KOPT-K1 (cell line): ENCODE results near the gene RERE.

ENCODE experiments used
- H3K27ac ChIP-seq: fragments of 200-600 bp; sonication (generic); 2 replicates; pipeline ENCODE4 v1.5.1; 2016; ENCODE audit warnings: antibody characterized with exemption, mild to moderate bottlenecking, low read depth, low read length; ENCODE audit not compliant: poor library complexity, severe bottlenecking
- H3K36me3 ChIP-seq: fragments of 200-600 bp; sonication (generic); 2 replicates; pipeline ENCODE4 v1.5.1; 2017; ENCODE audit warnings: antibody characterized with exemption, mild to moderate bottlenecking, low read length, moderate library complexity; ENCODE audit not compliant: insufficient read depth
- H3K9me3 ChIP-seq: fragments of 200-600 bp; sonication (generic); 2 replicates; pipeline ENCODE4 v1.5.1; 2017; ENCODE audit warnings: antibody characterized with exemption, low read length, mild to moderate bottlenecking; ENCODE audit not compliant: insufficient read depth, poor library complexity, severe bottlenecking

RERE gene

DNA sequence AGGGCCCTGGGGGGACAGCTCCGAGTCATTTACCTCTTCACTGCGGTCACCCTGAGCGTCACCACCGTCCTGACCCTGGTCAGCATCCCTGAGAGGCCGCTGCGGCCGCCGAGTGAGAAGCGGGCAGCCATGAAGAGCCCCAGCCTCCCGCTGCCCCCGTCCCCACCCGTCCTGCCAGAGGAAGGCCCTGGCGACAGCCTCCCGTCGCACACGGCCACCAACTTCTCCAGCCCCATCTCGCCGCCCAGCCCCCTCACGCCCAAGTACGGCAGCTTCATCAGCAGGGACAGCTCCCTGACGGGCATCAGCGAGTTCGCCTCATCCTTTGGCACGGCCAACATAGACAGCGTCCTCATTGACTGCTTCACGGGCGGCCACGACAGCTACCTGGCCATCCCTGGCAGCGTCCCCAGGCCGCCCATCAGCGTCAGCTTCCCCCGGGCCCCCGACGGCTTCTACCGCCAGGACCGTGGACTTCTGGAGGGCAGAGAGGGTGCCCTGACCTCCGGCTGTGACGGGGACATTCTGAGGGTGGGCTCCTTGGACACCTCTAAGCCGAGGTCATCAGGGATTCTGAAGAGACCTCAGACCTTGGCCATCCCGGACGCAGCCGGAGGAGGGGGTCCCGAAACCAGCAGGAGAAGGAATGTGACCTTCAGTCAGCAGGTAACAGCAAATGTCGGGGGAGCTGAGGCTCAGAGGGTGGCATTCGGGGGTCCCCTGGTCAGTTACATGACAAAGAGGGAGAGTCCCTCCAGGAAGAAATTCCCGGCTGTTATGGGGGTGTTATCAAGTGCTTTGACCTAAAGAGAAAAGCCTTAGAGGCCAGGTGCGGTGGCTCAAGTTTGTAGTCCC lies 486.9 kb downstream of the RERE start:
- no peaks in the 10 kb centered on the region for H3K9me3 ChIP-seq
- H3K27ac ChIP-seq: no peak overlapping the region
- H3K36me3 ChIP-seq: no peaks in the 10 kb centered on the region

DNA sequence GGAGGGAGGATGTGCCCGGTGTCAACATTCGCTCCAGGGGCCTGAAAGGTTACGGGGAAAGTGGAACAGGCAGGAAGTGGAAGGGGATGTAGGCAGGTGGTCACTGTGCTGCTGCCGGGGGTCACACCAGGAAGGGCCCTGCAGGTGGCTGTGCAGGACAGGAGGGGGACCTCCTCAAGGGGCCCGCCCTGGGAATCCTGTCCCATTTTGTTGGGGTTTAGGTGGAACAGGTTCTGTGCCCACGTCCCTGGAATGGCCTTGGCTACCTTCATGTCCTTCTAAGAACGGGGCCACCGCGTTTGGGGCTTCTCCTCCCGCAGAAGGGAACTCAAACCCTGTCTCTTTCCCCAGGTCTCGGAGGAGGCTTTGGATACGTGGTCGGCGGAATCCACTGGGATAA lies 487.6 kb downstream of the RERE start:
- H3K9me3 ChIP-seq: no peaks in the 10 kb centered on the region
- H3K27ac ChIP-seq: no peak overlapping the region
- H3K36me3 ChIP-seq: no peaks in the 10 kb centered on the region

DNA sequence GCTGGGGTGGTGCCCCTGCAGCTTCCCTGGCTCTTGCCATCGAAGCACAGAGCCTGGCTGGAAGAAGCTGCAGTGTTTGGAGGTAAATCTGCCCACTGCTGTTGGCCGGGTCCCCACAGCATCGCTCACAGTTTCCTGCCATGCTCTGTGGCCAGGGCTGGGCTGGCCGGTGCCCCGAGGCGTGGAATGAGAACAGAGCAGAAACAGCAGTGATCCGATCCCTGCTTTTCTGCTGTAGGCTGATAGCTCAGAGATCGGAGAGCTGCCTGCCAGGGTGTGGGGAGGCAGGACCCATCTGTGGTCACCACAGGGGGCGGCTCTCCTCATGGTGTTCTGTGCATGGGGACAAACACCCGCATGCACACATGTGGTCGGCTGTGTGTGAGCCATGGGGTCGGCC lies 488.0 kb downstream of the RERE start:
- Histone ChIP-seq H3K27ac (no peak overlapping the region), H3K9me3 (no peaks in the 10 kb centered on the region), H3K36me3 (no peaks in the 10 kb centered on the region)

DNA sequence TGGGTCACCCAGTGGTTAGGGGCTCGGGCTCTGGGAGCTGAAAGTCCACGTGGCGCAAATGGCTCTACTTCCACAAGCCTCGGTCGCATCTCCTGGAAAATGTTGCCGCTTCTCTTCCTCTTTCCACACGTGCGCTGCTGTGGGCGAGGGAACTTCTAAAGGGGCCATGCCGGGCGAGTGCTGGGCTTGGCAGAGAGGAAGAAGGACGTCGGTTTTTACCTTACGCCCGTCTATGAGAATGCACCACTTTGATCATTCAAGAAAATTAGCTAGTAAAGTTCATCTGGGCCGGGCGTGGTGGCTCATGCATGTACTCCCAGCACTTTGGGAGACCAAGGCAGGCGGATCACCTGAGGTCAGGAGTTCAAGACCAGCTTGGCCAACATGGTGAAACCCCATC lies 489.2 kb downstream of the RERE start:
- no peaks in the 10 kb centered on the region for H3K9me3 ChIP-seq
- H3K27ac ChIP-seq: no peak overlapping the region
- H3K36me3 ChIP-seq: no peaks in the 10 kb centered on the region

DNA sequence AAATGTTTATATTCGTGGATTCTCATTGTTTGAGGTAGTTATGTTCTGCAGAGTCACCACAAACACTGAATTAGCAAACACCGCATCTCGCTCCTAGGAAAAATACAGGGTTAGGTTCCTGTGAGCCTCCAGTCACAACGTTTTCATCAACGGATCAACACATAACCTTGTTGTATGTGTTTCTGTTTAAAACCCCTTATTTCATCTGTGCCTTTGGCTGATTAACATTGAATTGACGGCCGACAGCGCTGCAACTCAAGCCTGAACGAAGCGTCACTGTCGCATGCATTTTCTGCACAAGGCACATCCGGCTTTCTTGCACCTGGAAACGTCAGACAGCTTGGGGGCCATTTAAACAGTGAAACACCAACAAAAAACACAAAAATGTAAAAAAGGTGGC lies 491.2 kb downstream of the RERE start:
- Histone ChIP-seq H3K27ac (no peak overlapping the region), H3K9me3 (no peaks in the 10 kb centered on the region), H3K36me3 (no peaks in the 10 kb centered on the region)

DNA sequence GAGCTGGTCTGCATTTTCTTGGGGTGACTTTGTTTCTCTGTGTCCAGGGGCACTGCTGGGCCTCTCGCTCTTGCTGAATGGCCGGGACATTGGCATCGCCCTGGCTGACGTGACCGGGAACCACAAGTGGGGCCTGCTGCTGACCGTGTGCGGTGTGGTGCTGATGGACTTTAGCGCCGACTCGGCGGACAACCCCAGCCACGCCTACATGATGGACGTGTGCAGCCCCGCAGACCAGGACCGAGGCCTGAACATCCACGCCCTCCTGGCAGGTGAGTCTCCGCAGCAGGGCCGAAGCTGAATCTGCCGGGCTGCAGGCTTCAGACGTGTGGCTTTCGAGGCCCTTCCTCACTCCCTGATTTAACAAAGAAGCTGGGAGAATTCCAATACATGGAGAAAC lies 491.7 kb downstream of the RERE start:
- Histone ChIP-seq H3K9me3 (no peaks in the 10 kb centered on the region), H3K27ac (no peak overlapping the region), H3K36me3 (no peaks in the 10 kb centered on the region)

DNA sequence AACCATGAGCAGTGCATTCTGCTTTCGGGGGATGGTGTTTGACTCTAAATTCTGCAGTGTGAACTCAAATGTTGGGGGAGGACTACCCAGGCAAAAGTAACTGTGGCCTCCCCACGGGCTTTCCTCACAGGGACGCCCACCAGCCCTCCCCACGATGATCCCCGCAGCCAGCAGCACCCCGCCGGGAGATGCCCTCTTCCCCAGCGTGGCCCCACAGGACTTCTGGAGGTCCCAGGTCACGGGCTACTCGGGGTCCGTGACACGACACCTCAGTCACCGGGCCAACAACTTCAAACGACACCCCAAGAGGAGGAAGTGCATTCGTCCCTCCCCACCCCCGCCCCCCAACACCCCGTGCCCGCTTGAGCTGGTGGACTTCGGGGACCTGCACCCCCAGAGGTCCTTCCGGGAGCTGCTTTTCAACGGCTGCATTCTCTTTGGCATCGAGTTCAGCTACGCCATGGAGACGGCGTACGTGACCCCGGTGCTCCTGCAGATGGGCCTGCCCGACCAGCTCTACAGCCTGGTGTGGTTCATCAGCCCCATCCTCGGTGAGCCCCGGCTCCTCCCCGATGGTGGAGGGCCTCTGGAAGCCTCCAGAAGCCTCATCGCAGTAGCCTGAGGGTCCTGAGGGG lies 493.1 kb downstream of the RERE start:
- H3K36me3 ChIP-seq: no peaks in the 10 kb centered on the region
- H3K27ac ChIP-seq: no peak overlapping the region
- H3K9me3 ChIP-seq: no peaks in the 10 kb centered on the region

DNA sequence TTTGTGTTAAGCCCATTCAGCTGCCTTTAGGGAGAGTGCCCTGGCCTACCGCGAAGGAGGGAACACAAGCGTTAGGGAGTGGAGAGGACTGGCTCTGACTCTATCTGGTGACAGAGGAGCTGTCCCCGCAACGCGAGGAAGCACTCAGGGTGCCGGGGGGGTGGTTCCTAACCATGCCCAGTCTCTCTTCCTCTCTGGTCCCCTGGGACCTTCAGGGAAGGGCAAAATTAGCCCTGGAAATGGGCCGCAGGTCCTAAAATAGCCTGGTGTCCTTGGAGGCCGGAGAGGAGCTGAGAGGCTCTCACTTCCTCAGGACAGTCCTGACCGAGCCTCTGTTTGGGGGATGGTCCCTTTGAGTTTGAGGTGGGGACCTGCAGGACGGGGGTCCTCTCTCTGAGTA lies 493.7 kb downstream of the RERE start:
- Histone ChIP-seq H3K27ac (no peak overlapping the region), H3K36me3 (no peaks in the 10 kb centered on the region), H3K9me3 (no peaks in the 10 kb centered on the region)

DNA sequence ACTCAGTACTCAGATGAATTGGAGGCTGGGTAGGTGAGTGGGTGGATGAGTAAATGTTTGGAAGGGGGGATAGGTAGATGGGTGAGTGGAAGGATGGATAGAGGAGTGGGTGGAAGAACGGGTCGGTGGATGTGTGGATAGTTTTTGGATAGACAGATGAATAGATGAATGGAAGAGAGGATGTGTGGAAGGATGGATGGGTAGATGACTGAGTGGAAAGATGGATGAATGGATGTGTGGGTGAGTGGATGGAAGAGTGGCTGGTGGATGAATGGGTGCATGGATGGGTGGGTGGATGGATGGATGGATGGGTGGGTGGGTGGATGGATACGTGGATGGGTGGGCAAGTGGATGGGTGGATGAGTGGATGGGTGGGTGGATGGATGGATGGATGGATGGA lies 495.8 kb downstream of the RERE start:
- Histone ChIP-seq H3K36me3 (no peaks in the 10 kb centered on the region), H3K9me3 (no peaks in the 10 kb centered on the region), H3K27ac (no peak overlapping the region)

DNA sequence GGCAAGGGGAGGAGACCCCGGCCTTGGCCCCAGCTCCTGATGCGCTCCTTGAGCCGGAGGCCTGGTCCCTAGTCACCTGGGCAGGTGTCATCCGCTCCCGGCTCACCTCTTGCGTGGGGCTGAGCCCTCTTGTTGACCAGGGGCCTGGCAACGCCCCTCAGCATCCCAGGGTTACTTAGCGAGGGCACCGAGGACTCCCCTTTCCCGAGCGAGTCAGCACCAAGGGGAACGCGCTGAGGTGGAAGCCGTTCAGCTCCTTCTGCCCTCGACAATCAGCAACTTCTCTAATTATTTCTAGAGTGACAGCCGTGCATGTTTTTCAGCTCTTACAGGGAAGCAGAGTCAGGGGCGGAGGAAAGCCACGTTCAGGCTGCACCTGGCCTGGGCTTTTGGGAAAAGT lies 499.0 kb downstream of the RERE start:
- H3K27ac ChIP-seq: no peak overlapping the region

DNA sequence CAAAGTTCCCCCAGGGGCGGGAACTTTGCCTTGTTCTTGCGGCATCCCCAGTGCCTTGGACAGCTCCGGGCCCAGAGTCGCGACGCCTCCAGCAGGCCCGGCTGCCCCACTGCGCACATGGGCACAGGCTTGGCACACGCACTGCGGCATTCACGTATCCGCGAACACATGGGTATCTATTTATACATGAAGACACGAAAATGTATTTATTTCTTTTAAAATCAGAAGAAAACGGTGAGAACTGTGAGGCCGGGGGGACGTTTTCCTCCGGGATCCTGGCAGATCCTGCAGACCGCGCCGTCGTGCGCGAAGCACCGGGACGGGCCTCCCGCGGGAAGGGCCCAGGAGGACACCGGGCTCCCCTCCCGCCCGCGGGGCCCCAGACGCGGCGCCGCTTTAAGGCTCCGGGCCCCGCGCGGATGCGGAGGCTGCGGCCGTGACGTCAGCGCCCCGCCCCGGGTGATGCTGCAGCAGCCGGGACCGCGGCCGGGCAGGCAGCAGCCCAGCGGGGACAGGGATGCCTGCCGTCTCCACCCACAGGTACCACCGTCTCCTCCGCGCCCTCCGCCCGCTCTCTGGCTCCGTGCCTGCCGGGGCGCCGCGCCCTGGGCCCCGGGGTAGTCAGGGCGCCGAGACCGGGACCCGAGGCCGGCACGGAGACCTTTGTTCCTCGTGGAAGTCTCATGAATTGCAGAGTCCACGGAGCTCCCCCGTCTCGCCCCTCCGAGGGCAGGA lies 499.6 kb downstream of the RERE start, which contains the start of gene SLC45A1:
TSS of gene SLC45A1 (plus strand) at position 468 of the 735 bp plus-strand sequence. CDS start 6,216 bp downstream, outside the sequence.
- Histone ChIP-seq H3K36me3 (no peaks in the 10 kb centered on the region), H3K9me3 (no peaks in the 10 kb centered on the region), H3K27ac (no peak within 1 kb of the TSS)

More for the DNA sequence above, 499.0 kb downstream of the RERE start:
- no peaks in the 10 kb centered on the region for H3K9me3 ChIP-seq
- H3K36me3 ChIP-seq: no peaks in the 10 kb centered on the region

DNA sequence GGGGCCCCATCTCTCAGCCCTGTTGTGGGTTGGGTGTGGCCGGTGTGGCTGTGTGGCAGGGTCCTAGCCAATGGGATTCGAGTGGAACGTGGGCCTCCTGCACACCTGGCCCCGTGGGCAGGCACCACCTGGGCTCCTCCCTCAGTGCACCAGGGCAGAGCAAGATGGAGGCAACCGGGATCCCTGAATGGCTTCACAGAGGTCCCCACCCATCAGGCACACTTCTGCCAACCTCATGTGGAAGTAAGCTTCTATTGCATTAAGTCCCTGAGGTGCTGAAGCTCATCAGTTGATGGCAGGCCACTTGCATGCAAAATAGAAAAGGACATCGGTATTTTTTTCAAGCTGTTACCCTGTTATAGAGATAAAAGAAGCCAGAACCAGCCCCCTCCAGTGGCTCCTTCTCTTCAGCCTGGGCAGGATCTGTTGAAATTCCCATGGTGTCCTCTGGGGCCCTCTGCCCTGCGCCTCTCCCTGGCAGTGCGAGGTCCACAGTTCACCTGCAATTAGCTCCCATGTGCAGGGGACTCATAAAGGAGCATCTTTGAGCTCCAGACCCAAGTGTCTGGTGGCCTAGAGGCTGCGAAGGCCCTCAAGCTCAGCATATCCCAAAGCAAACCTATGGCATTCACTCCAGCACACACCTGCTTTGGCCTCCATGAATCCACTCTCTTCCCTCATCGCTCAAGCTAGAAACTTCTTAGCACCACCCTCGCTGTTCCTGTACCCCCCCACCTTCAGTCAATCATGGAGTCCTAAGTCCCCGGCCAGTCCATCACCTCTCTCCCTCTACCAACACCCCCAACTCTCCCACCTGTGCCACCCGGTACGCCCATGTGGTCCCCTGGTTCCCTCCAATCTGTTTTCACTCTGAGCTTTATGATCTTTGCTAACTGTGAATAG lies 501.6 kb downstream of the RERE start:
- H3K36me3 ChIP-seq: no peaks in the 10 kb centered on the region
- no peak overlapping the region for H3K27ac ChIP-seq
- no peaks in the 10 kb centered on the region for H3K9me3 ChIP-seq

DNA sequence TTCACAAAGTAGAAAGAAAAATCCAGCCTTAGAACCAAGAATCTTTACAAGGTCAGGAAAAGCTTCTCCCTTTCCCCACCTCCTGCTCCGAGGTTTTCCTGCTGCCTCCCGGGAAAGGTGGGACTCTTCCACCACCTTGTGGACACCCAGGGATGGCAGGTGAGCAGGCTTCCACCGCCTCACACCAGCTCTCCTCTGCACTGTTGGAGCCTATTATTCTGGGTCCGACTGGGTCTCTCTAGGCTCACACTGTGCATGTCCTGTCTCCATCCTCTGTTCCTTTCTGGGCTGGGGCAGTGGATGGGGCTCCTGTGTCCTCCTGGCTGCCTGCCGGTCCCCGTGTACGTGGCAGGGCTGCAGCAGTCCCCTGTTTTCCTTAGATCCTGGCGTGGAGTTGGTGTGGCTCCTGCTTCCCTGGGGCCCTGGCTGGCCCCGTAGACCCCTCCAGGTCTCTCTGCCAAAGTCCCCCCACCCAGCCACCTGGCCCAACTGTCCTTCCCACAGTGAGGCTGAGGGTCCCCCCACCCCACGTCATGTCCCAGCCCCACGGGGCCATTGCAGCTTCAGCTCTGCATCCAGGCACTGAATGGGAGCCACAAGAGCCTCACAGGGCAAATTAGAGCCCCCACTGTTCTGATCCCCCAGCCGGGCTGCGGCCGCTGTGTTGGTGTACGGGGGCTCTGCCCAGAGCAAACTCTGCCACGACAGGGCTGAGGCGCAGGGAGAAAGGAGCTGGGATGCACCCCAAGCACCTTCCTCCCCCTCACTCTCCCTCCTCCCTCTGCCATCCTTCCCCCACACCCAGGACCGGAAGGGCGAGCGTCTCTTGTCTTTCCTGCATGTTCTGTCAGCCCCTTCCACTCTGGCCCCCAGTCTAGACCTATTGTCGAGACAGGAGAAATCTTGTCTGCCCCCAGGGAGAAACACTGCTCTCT lies 502.8 kb downstream of the RERE start:
- no peaks in the 10 kb centered on the region for H3K36me3 ChIP-seq
- H3K27ac ChIP-seq: no peak overlapping the region
- H3K9me3 ChIP-seq: no peaks in the 10 kb centered on the region

DNA sequence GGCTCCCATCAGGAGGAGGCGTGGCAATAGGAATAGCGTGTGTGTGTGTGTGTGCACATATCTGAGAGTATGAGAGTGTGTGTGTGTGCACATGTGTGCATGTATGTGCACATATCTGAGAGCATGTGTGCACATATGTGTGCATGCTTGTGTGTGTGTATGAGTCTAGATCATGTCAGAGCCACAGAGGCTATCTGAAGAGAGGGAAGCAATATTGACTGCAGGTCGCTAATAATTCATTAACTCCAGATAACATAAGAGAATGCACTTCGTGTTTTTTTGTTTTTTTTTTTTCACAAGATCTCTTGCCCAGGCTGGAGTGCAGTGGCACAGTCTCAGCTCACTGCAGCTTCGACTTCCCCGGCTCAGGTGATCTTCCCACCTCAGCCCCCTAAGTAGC lies 504.2 kb downstream of the RERE start:
- no peak overlapping the region for H3K27ac ChIP-seq
- H3K9me3 ChIP-seq: no peaks in the 10 kb centered on the region
- no peaks in the 10 kb centered on the region for H3K36me3 ChIP-seq
